Fibroblast of skin of left biceps (primary cell): ENCODE measurements around the gene SLIT3.

Source experiments
- DNase-seq, 2 experiments: peaks; one replicate each; pipeline ENCODE4 v3.0.0-alpha.2; 2013; ENCODE audit warnings: low read depth in 2 of 2

Gene SLIT3

GRCh38 chr5:169081000-169081724, 219.8 kb downstream of the SLIT3 start:
- DNase-seq: no peak

- no peak for DNase-seq
These were observed 220.5 kb downstream of the SLIT3 start for GRCh38 chr5:169080448-169080911.

- no peak for DNase-seq
These were observed 221.2 kb downstream of the SLIT3 start for GRCh38 chr5:169079697-169080096.

- DNase-seq: no peak
These were observed 226.1 kb downstream of the SLIT3 start for GRCh38 chr5:169074839-169075238.

- DNase-seq: no peak
These were observed 228.7 kb downstream of the SLIT3 start for GRCh38 chr5:169072233-169072632.

- no peak for DNase-seq
These were observed 230.5 kb downstream of the SLIT3 start for GRCh38 chr5:169070413-169070812.

- DNase-seq: no peak
These were observed 233.2 kb downstream of the SLIT3 start for GRCh38 chr5:169067751-169068173.

- DNase-seq: no peak
These were observed 235.5 kb downstream of the SLIT3 start for GRCh38 chr5:169065400-169065799.

- DNase-seq: no peak
These were observed 236.8 kb downstream of the SLIT3 start for GRCh38 chr5:169064093-169064492.

- no peak for DNase-seq
These were observed 237.5 kb downstream of the SLIT3 start for GRCh38 chr5:169063316-169063953.

- no peak for DNase-seq
These were observed 238.2 kb downstream of the SLIT3 start for GRCh38 chr5:169062690-169063089.

GRCh38 chr5:169054506-169054905, 246.4 kb downstream of the SLIT3 start:
- DNase-seq: no peak

- no peak for DNase-seq
These were observed 248.7 kb downstream of the SLIT3 start for GRCh38 chr5:169052207-169052606.

GRCh38 chr5:169051351-169051750, 249.6 kb downstream of the SLIT3 start:
- no peak for DNase-seq

- no peak for DNase-seq
These were observed 250.3 kb downstream of the SLIT3 start for GRCh38 chr5:169050636-169051035.

- no peak for DNase-seq
These were observed 250.8 kb downstream of the SLIT3 start for GRCh38 chr5:169050146-169050571.

- DNase-seq: no peak
These were observed 251.2 kb downstream of the SLIT3 start for GRCh38 chr5:169049712-169050111.

- peak in 1 of 2 experiments; percentile 25 for DNase-seq
These were observed 252.5 kb downstream of the SLIT3 start for GRCh38 chr5:169048181-169049125.

GRCh38 chr5:169044962-169045361, 256.0 kb downstream of the SLIT3 start:
- DNase-seq: no peak

- DNase-seq: no peak
These were observed 259.8 kb downstream of the SLIT3 start for GRCh38 chr5:169041180-169041579.

- no peak for DNase-seq
These were observed 261.3 kb downstream of the SLIT3 start for GRCh38 chr5:169039592-169039991.

GRCh38 chr5:169037466-169037865, 263.5 kb downstream of the SLIT3 start:
- no peak for DNase-seq
